T-helper 1 cell treated with Interleukin-12 subunit alpha and Interleukin-12 subunit beta and Interleukin-4 antibody, amounts not matched to agents 30 ng/mL and 1 ng/mL, for 36 hours (primary cell): ENCODE results near the gene RETREG1. TPM values are rescaled to one million over a fixed set of nuclear protein-coding genes. Genes with fewer than 3 reads are reported as not detected.

Experiments used
- total RNA-seq: library from RNA; stranded (reverse); gene quantifications from 2 replicates; pipeline ENCODE4 v1.2.3, GENCODE V29; 2022

The RETREG1 gene
- total RNA-seq, 1 donor from 2014 or later, result 32.1 TPM

Other genes starting within 250 kb of the RETREG1 start
- 35.9 and 37.1 TPM in 2 replicates for gene ZNF622, start 151.2 kb downstream of the RETREG1 start, total RNA-seq